HG03432 (cell line): ENCODE measurements around the gene ABCA4.
A peak's percentile ranks its signal among the peaks of the same experiment; 100 is the strongest.

Source experiments
- ATAC-seq: cut with Tn5 transposase; IDR thresholded peaks from one replicate; pipeline ENCODE4 v1.9.1; 2021; ENCODE audit warnings: mild to moderate bottlenecking, moderate library complexity; ENCODE audit not compliant: unreplicated experiment

ABCA4 gene

GRCh38 chr1:93980320-93981273 lies 140.4 kb downstream of the ABCA4 start:
- ATAC-seq: no peak

- ATAC-seq: no peak
Observed at GRCh38 chr1:93979718-93980319, 141.1 kb downstream of the ABCA4 start.

- no peak for ATAC-seq
Observed at GRCh38 chr1:93979040-93979717, 141.8 kb downstream of the ABCA4 start.

GRCh38 chr1:93977598-93977945 lies 143.4 kb downstream of the ABCA4 start:
- ATAC-seq: no peak

GRCh38 chr1:93976711-93977597 lies 144.0 kb downstream of the ABCA4 start:
- ATAC-seq: no peak

- ATAC-seq: no peak
Observed at GRCh38 chr1:93976291-93976690, 144.7 kb downstream of the ABCA4 start.

GRCh38 chr1:93972341-93972740 lies 148.6 kb downstream of the ABCA4 start:
- no peak for ATAC-seq

- no peak for ATAC-seq
Observed at GRCh38 chr1:93969887-93970286, 151.1 kb downstream of the ABCA4 start.

GRCh38 chr1:93969371-93969770 lies 151.6 kb downstream of the ABCA4 start:
- no peak for ATAC-seq

- ATAC-seq: no peak
Observed at GRCh38 chr1:93967306-93967705, 153.6 kb downstream of the ABCA4 start.

- ATAC-seq: no peak
Observed at GRCh38 chr1:93965888-93966287, 155.1 kb downstream of the ABCA4 start.

- ATAC-seq: no peak
Observed at GRCh38 chr1:93965256-93965655, 155.7 kb downstream of the ABCA4 start.

GRCh38 chr1:93964777-93965200 lies 156.2 kb downstream of the ABCA4 start:
- peak; percentile 54 for ATAC-seq

GRCh38 chr1:93964096-93964776 lies 156.7 kb downstream of the ABCA4 start:
- ATAC-seq: no peak

- no peak for ATAC-seq
Observed at GRCh38 chr1:93963585-93963984, 157.4 kb downstream of the ABCA4 start.

GRCh38 chr1:93961906-93962305 lies 159.0 kb downstream of the ABCA4 start:
- ATAC-seq: no peak

GRCh38 chr1:93961443-93961842 lies 159.5 kb downstream of the ABCA4 start:
- no peak for ATAC-seq

GRCh38 chr1:93960641-93961147 lies 160.3 kb downstream of the ABCA4 start:
- no peak for ATAC-seq

- no peak for ATAC-seq
Observed at GRCh38 chr1:93959413-93959812, 161.5 kb downstream of the ABCA4 start.

- no peak for ATAC-seq
Observed at GRCh38 chr1:93958726-93959100, 162.2 kb downstream of the ABCA4 start.
